Neural cell (in vitro differentiated cells): ENCODE measurements around the gene COLEC12. TPM values are rescaled to one million over a fixed set of nuclear protein-coding genes. Genes with fewer than 3 reads are reported as not detected.
A peak's percentile ranks its signal among the peaks of the same experiment; 100 is the strongest.

Experiments
- H2AFZ ChIP-seq: fragments of 200-600, 300-800 bp; sonication (generic), shearing (Covaris generic); 2 replicates; pipeline ENCODE4 v1.6.0; 2014; ENCODE audit warnings: low read depth, mild to moderate bottlenecking, antibody characterized with exemption, low read length, moderate library complexity
- H3F3A ChIP-seq: fragments of 200-600 bp; shearing (Covaris generic); 2 replicates; pipeline ENCODE4 v1.6.1; 2016; ENCODE audit warnings: mild to moderate bottlenecking, moderate library complexity, mixed read lengths, antibody characterized with exemption, low read length; ENCODE audit not compliant: insufficient read depth, poor library complexity, severe bottlenecking
- H3K27ac ChIP-seq: fragments of 200-600, 300-800 bp; sonication (generic), shearing (Covaris generic); 2 replicates; pipeline ENCODE4 v1.5.1; 2014; ENCODE audit warnings: mild to moderate bottlenecking, low read length, moderate library complexity
- H3K27me3 ChIP-seq: fragments of 300-800, 200-600 bp; sonication (generic), shearing (Covaris generic); 2 replicates; pipeline ENCODE4 v1.6.0; 2014; ENCODE audit warnings: mild to moderate bottlenecking, low read depth, low read length, moderate library complexity; ENCODE audit not compliant: insufficient read depth
- H3K36me3 ChIP-seq: fragments of 300-800, 200-600 bp; sonication (generic), shearing (Covaris generic); 2 replicates; pipeline ENCODE4 v1.5.1; 2014; ENCODE audit warnings: mild to moderate bottlenecking, antibody characterized with exemption, low read length, moderate library complexity; ENCODE audit not compliant: insufficient read depth
- H3K4me2 ChIP-seq: fragments of 300-800, 200-600 bp; sonication (generic), shearing (Covaris generic); 2 replicates; pipeline ENCODE4 v1.6.0; 2014; ENCODE audit warnings: mild to moderate bottlenecking, low read length
- H3K4me3 ChIP-seq: fragments of 300-800, 200-600 bp; sonication (generic), shearing (Covaris generic); 2 replicates; pipeline ENCODE4 v1.5.1; 2014; ENCODE audit warnings: mild to moderate bottlenecking, low read length, moderate library complexity
- H3K79me2 ChIP-seq: fragments of 200-600 bp; shearing (Covaris generic); replicated peaks from 2 replicates; pipeline ENCODE4 v1.6.0; 2014; ENCODE audit warnings: mild to moderate bottlenecking, low read length, moderate library complexity; ENCODE audit not compliant: insufficient read depth
- H3K9ac ChIP-seq: fragments of 300-800, 200-600 bp; sonication (generic), shearing (Covaris generic); 2 replicates; pipeline ENCODE4 v1.6.1; 2016; ENCODE audit warnings: mild to moderate bottlenecking, low read length, mixed read lengths
- H3K9me2 ChIP-seq: fragments of 200-600 bp; shearing (Covaris generic); 2 replicates; pipeline ENCODE4 v1.6.1; 2016; ENCODE audit warnings: mild to moderate bottlenecking, low read length, mixed read lengths; ENCODE audit not compliant: insufficient read depth
- H3K9me3 ChIP-seq: fragments of 200-600, 300-800 bp; sonication (generic), shearing (Covaris generic); 2 replicates; pipeline ENCODE4 v1.6.1; 2016; ENCODE audit warnings: mild to moderate bottlenecking, mixed run types, low read length, moderate library complexity, mixed read lengths
- H4K20me1 ChIP-seq: fragments of 200-600 bp; shearing (Covaris generic); 2 replicates; pipeline ENCODE4 v1.6.1; 2016; ENCODE audit warnings: mild to moderate bottlenecking, mixed run types; ENCODE audit not compliant: insufficient read depth
- EP300 ChIP-seq: fragments of 450-650 bp; conservative IDR thresholded peaks from 2 replicates; pipeline ENCODE4 v1.6.1; 2014; ENCODE audit warnings: antibody characterized with exemption, mild to moderate bottlenecking, moderate library complexity; ENCODE audit not compliant: poor library complexity, severe bottlenecking
- EZH2 ChIP-seq: fragments of 200-600, 300-800 bp; shearing (Covaris generic), sonication (generic); IDR thresholded peaks from 2 replicates; pipeline ENCODE4 v1.6.1; 2014; ENCODE audit warnings: antibody characterized with exemption, low read length, borderline replicate concordance, mild to moderate bottlenecking; ENCODE audit not compliant: insufficient read depth, poor library complexity, severe bottlenecking
- MXI1 ChIP-seq: fragments of 450-650 bp; conservative IDR thresholded peaks from 2 replicates; pipeline ENCODE4 v1.6.1; 2014; ENCODE audit warnings: antibody characterized with exemption, mild to moderate bottlenecking; ENCODE audit not compliant: poor library complexity, severe bottlenecking
- POLR2AphosphoS5 ChIP-seq: IDR thresholded peaks from 2 replicates; pipeline ENCODE4 v1.6.1; 2012
- RAD21 ChIP-seq: fragments of 450-650 bp; conservative IDR thresholded peaks from 2 replicates; pipeline ENCODE4 v1.6.1; 2014; ENCODE audit warnings: antibody characterized with exemption, mild to moderate bottlenecking, moderate library complexity
- REST ChIP-seq: IDR thresholded peaks from 2 replicates; pipeline ENCODE4 v1.6.1; 2012; ENCODE audit warnings: borderline replicate concordance
- SMC3 ChIP-seq: fragments of 450-650 bp; conservative IDR thresholded peaks from 2 replicates; pipeline ENCODE4 v1.6.1; 2014; ENCODE audit warnings: antibody characterized with exemption, mild to moderate bottlenecking, moderate library complexity; ENCODE audit not compliant: poor library complexity
- TAF1 ChIP-seq: IDR thresholded peaks from 2 replicates; pipeline ENCODE4 v1.6.1; 2012; ENCODE audit warnings: low read depth
- polyA plus RNA-seq: library from polyadenylated mRNA; depleted of rRNA; stranded (reverse); fragments of >200 nt; gene quantifications from 2 replicates; pipeline ENCODE4 v1.2.3, GENCODE V29; 2014
- TF ChIP-seq, protein P1 (sequence below): fragments of 450-650 bp; IDR thresholded peaks from 2 replicates; pipeline ENCODE4 v1.5.1; 2014; ENCODE audit warnings: antibody characterized with exemption, mild to moderate bottlenecking, moderate library complexity; ENCODE audit not compliant: poor library complexity, severe bottlenecking

The COLEC12 gene
- polyA plus RNA-seq, 1 donor from 2014 or later = 0.42 TPM

DNA sequence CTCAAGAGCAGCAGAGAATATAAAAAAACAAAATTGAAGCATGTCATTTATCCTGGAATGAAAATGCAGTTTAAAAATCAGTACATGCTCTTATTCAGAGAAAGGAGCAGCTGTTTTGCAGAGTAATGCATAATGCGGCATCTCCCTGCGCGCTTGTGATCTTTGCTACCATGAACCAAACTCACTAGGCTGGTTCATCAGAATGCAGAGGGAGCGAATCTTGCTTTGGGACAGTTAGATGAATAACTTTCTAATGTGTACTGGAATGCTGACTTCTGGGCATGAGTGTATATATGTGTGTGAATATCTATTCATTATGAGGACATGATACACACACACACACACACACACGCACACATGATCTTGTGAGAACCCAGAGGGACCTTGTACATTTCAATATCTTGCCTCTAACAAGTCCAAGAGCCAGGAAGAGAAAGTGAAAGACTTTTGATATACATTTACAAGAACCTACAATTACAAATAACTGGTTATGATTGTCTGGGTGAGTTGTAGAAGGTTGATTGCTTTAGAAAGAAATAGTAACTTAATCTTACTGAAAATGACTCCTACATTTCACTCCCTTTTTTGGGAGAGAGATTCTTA, 178.5 kb downstream of the COLEC12 start:
- no peak overlapping the region for H3K4me3 ChIP-seq
- H3K36me3 ChIP-seq = no peaks in the 10 kb centered on the region
- TF ChIP-seq EZH2 (no peak), RAD21 (no peak), REST (no peak), POLR2AphosphoS5 (no peak), SMC3 (no peak), TAF1 (no peak), MXI1 (no peak), EP300 (no peak)
- TF ChIP-seq, protein P1, sequence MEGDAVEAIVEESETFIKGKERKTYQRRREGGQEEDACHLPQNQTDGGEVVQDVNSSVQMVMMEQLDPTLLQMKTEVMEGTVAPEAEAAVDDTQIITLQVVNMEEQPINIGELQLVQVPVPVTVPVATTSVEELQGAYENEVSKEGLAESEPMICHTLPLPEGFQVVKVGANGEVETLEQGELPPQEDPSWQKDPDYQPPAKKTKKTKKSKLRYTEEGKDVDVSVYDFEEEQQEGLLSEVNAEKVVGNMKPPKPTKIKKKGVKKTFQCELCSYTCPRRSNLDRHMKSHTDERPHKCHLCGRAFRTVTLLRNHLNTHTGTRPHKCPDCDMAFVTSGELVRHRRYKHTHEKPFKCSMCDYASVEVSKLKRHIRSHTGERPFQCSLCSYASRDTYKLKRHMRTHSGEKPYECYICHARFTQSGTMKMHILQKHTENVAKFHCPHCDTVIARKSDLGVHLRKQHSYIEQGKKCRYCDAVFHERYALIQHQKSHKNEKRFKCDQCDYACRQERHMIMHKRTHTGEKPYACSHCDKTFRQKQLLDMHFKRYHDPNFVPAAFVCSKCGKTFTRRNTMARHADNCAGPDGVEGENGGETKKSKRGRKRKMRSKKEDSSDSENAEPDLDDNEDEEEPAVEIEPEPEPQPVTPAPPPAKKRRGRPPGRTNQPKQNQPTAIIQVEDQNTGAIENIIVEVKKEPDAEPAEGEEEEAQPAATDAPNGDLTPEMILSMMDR = no peak
- no peaks in the 10 kb centered on the region for H3K79me2 ChIP-seq
- no peaks in the 10 kb centered on the region for H3K27me3 ChIP-seq
- no peaks in the 10 kb centered on the region for H4K20me1 ChIP-seq
- no peak overlapping the region for H3K9ac ChIP-seq
- H3K9me2 ChIP-seq = no peaks in the 10 kb centered on the region
- H2AFZ ChIP-seq = no peak overlapping the region
- no peaks in the 10 kb centered on the region for H3F3A ChIP-seq
- H3K4me2 ChIP-seq = no peak overlapping the region
- H3K9me3 ChIP-seq = no peaks in the 10 kb centered on the region
- H3K27ac ChIP-seq = no peak overlapping the region

GRCh38 chr18:320155-320554, 180.3 kb downstream of the COLEC12 start:
- no peak for TF ChIP-seq RAD21
- TF ChIP-seq SMC3 = no peak
- TF ChIP-seq POLR2AphosphoS5 = no peak
- H3K27ac ChIP-seq = peak overlapping the region; percentile 45
- no peaks in the 10 kb centered on the region for H3K27me3 ChIP-seq
- no peak overlapping the region for H2AFZ ChIP-seq
- H3K9me3 ChIP-seq = no peaks in the 10 kb centered on the region
- no peak overlapping the region for H3K9ac ChIP-seq
- H3K36me3 ChIP-seq = no peaks in the 10 kb centered on the region
- H3K4me3 ChIP-seq = peak overlapping the region; percentile 1
- no peaks in the 10 kb centered on the region for H3K9me2 ChIP-seq
- no peaks in the 10 kb centered on the region for H3K79me2 ChIP-seq
- peak overlapping the region; percentile 4 for H3K4me2 ChIP-seq
- H3F3A ChIP-seq = no peaks in the 10 kb centered on the region
- H4K20me1 ChIP-seq = no peaks in the 10 kb centered on the region
